NAMALWA (cell line): ENCODE results near the gene SOSTDC1.
"Not testable (repeated sequence)": the region's sequence is repeated elsewhere in the genome, so short reads cannot be mapped to it uniquely, and the experiment has no call there.

Source experiments
- DNase-seq: peaks from one replicate; pipeline ENCODE4 v3.0.0-alpha.2; 2015; ENCODE audit warnings: low spot score

The SOSTDC1 gene

DNA sequence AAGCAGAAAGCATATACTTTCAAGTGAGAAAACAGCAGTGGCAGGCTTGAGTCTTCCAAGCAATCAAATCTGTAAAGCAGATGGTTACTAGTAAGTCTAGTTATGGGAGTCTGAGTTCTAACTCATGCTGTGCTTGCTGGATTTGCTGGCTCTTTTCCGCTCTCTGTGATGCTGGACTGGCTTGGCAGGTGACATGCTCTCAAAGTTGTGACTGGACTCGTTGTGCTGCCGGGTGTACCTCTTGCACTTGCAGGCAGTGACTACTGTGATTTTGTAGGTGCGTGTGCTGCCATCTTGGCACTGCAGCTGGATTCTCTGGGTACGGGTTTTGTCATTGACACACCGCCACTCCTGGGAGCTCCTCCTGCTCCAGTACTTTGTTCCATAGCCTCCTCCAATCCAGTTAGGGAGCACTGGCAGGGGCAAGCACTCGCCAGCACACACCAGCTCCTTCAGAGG, 3.1 kb downstream of the SOSTDC1 start:
- no peak for DNase-seq

- no peak for DNase-seq
Measured at GRCh38 chr7:16460789-16461493, 4.6 kb downstream of the SOSTDC1 start.

- not testable (repeated sequence) for DNase-seq
Measured at GRCh38 chr7:16456303-16456702, 9.2 kb downstream of the SOSTDC1 start.

GRCh38 chr7:16455591-16455990, 9.9 kb downstream of the SOSTDC1 start:
- DNase-seq, result no peak

DNA sequence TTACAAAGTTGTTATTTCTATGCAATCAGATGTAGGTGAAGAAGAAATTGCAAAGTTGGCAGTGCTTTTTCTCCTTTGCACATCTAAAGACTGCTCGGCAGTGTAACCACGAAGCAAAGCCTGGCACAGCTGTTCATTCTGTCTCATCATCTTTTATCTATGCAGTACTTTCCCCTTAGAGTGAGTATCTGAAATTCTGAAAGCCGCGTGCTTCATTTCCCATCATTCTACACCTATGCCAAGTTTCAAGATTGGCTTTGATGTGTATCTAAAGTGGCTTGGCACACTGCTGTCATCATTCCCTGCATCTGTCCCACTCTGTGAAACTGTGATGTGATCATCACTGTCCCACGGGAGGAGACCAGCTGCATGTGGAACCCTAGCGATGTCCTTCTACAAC, 15.2 kb downstream of the SOSTDC1 start:
- DNase-seq, result no peak

DNA sequence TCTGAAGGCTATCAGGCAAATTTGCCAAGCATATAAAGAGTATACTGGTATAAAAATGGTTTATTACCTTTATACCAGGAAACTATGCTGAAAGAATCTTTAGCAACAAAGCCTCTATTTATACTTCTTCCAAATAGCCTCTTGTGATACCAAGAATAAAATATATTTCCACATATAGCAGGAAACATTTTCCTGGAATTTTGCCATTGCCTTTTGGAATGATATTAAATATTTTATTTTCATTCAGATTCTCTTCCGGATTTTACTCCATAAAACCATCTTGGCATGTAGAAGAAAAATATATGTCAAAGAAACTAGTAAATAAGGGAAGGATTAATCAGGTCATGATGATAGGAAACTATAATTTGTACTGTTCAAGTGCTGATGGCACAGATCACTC, 17.7 kb downstream of the SOSTDC1 start:
- DNase-seq, result no peak

DNA sequence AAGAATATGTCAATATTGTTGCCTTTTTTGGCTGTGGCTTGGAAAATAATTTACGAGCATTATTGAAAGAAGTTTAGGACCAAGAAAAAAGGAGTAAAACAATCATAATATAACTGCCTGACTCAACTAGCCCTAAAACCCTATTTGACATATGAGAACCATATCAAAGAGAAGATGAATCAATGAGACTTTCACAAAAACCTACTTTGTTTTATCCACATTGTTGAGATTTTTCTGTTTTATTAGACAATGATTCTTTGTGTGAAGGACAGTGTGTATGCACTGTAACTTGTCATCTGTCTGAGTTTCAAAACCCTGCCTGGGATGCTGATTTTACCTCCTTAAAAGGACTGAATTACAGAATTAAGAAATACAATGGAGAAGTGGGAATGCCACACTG, 19.0 kb downstream of the SOSTDC1 start:
- DNase-seq, result no peak

- DNase-seq, result not testable (repeated sequence)
Measured at GRCh38 chr7:16443871-16444270, 21.7 kb downstream of the SOSTDC1 start.

DNA sequence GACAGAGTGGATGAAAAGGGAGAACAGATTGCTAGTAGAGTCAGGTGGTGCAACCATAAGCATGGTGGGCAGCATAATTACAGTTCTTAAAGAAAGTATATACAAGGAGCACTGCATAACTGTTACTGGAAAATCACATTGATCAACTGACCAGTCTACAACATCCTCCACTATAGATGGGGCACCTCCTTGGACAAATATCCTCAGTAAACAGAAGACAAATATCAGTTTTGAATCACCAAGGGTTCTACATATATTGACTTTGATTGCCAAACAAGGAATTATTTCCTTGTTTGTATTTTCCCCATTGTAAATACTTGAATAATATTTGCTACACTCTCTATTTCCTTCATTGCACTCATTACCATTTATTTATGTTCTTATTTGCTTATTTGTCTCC, 26.6 kb downstream of the SOSTDC1 start:
- no peak for DNase-seq

GRCh38 chr7:16436306-16436705, 29.2 kb downstream of the SOSTDC1 start:
- DNase-seq, result no peak

- no peak for DNase-seq
Measured at GRCh38 chr7:16433568-16434122, 31.9 kb downstream of the SOSTDC1 start.

- no peak for DNase-seq
Measured at GRCh38 chr7:16432425-16432731, 33.2 kb downstream of the SOSTDC1 start.

DNA sequence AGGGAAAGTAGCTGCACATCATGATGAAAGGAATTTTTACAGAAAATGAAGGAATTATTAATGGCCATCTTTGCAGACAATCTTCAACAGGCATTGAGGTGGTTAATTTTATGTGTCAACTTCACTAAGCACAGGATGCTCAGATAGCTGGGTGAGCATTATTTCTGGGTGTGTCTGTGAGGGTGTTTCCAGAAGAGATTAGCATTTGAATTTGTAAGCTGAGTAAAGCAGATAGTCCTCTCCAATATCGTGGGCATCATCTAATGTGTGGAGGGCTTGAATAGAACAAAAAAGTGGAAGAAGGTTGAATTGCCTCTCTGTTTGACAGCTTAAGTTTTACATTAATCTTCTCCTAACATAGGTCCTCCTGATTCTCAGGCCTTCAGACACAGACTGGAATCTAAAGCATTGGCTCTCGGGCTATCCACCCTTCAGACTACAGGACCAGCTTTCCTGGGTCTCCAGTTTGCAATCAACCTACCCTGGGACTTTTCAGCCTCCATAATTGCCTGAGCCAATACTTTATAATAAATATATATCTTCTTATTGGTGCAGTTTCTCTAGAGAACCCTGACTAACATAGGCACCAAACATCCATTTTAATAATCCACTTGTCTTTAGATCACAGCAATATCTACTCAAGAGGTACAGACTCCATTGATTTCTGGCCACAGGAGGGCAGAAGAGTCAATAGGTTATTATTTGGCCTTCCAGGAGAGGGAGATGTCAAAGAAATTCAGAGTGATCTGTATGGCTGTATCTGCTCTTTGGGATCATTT, 33.7 kb downstream of the SOSTDC1 start:
- DNase-seq, result peak; percentile 59

DNA sequence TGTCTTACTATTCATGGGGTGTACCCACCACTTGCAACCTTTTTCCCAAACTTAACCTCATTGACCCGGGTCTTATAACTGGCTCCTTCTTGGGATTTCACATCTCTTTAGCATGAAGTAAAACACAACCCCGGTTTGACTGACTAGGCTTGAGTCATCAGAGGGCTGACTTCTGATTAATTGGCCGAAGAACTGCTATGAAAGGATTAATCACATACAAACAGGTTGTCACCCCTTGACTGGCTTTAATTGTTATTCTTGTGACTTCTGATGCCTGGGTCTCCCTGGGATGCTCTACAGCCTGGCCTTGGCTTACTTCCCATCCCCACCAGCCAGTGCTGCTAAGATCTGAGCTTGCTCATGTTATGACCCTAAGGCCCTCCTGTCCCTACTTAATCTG, 35.4 kb downstream of the SOSTDC1 start:
- no peak for DNase-seq

GRCh38 chr7:16428672-16429071, 36.9 kb downstream of the SOSTDC1 start:
- no peak for DNase-seq

- no peak for DNase-seq
Measured at GRCh38 chr7:16428182-16428581, 37.4 kb downstream of the SOSTDC1 start.

DNA sequence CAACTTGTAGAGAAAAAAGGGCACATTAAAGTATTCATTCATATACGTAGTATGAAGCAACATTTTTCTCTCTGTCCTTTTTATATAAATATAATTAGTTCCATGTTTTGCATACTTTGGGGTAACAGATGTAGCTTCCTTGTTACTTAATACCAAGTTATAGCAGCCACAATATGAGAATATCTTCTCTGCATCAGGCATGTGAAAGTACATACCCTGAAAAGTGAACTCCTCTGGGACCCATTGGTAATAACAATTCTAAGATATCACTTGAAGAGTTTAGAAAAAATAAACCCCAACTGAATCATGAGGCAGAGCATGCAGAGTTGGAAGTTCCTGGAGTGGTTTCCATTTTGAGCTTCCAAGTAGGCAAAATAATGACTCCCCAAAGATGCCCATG, 41.8 kb downstream of the SOSTDC1 start:
- DNase-seq, result no peak

DNA sequence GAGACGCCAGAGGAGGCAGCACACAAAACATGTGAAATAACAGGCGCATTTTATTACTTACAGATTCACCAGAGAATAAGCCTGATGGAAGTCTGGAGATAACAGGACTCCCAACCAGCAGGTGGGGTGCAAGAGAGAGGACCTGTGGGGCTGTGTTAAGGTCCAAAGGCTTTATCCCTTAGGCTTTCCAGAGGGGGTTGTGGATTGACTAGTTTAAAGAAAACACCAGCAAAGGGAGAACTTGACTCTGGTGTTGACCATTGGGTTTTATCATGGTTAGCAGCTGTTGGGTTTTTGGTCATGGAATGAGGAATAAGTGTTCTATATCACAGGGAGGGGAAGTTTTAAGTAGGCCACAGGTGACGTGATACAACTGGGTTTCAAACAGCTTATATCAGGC, 42.6 kb downstream of the SOSTDC1 start:
- DNase-seq, result no peak

- no peak for DNase-seq
Measured at GRCh38 chr7:16422103-16422435, 43.5 kb downstream of the SOSTDC1 start.

- DNase-seq, result no peak
Measured at GRCh38 chr7:16421333-16422102, 44.0 kb downstream of the SOSTDC1 start, which contains the start of gene CRPPA. CRPPA (minus strand) TSS chr7:16421538; CDS start chr7:16421322, 216 bp downstream.

- no peak for DNase-seq
Measured at GRCh38 chr7:16420649-16421332, 44.7 kb downstream of the SOSTDC1 start.

DNA sequence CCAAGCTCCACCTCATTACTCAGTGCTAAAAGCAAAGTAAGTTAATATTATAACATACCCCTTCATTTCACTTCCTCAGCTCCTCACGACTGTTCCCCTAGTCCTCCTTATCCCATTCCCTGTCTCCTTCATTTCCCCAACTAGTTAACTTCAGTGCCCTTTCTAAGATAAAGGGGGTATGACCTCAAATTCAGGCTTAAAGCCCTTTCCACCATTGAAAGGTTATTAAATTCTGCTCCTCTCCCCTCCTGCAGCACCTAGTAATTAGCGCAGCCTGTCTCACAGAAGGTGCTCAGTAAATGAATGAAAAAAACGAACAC, 45.2 kb downstream of the SOSTDC1 start:
- no peak for DNase-seq
